ENCODE data around the gene CACNB1. TPM values are rescaled to one million over a fixed set of nuclear protein-coding genes. Genes with fewer than 3 reads are reported as not detected.

The CACNB1 gene
- total and polyA plus RNA-seq, 2 of the 13 experiments (the other 11 are each of a cell fraction or from before 2014, with no cell fraction given): 0.75 to 1.5 TPM

GRCh38 chr17:39171933-39172332 lies 25.5 kb downstream of the CACNB1 start:
- Histone ChIP-seq H3K27me3 (ENCODE audit: control insufficient read depth in 1 of 2, insufficient read depth in 2 of 2, low read length in 2 of 2) (peaks cover 0 to 5% of the 10 kb centered on the region in 2 experiments; a peak in 1 of 5 replicates), H3K79me2 (ENCODE audit: insufficient read depth, low read length) (no peaks in the 10 kb centered on the region), H3K27ac (ENCODE audit: extremely low read length, insufficient read depth, low read length) (no peak overlapping the region), H4K20me1 (ENCODE audit: insufficient read depth, low read length) (no peaks in the 10 kb centered on the region; the same call in 1 of the 2 replicates), H3K9ac (ENCODE audit: insufficient read depth, low read depth, low read length) (no peak overlapping the region), H2AFZ (ENCODE audit: low read length) (no peak overlapping the region), H3K4me3 (replicated peaks in 1 of 3; ENCODE audit: insufficient read depth in 1 of 3, low read depth in 2 of 3, low read length in 3 of 3) (no peak overlapping the region), H3K36me3 (replicated peaks in 1 of 2; ENCODE audit: control insufficient read depth in 1 of 2, insufficient read depth in 2 of 2, low read length in 2 of 2) (no peaks in the 10 kb centered on the region), H3K9me3 (ENCODE audit: low read length) (no peaks in the 10 kb centered on the region), H3K4me1 (ENCODE audit: insufficient read depth, low read length) (no peaks in the 10 kb centered on the region), H3K4me2 (ENCODE audit: low read depth, low read length) (no peak overlapping the region)
- ChIA-PET POLR2A (no interaction called here), CTCF (ENCODE audit: low intra/inter-chr PET ratio, low total read pairs) (no interaction called here)
- WGBS (ENCODE audit: low lambda C conversion rate): 59% methylated on average over 5 of the region's 5 CpGs
- BruUV-seq (replicated peaks): no TSS peak
- in situ Hi-C loops (cut with HindIII; ENCODE audit: extremely low pct_ligation_motif_present, low pct_unique_long_range_greater_than_20kb): loop anchor here (25.0 kb wide), 1 partner anchor 410 kb away; the partner anchor contains the start of gene PSMB3
- no peak for DNase-seq (ENCODE audit: low spot score)
- no peak for FAIRE-seq
- TF ChIP-seq ZNF350 (CRISPR knock-in tag; IDR thresholded peaks at IDR 0.05; ENCODE audit: borderline replicate concordance, low read depth) (no peak), ZNF749 (CRISPR knock-in tag; IDR thresholded peaks at IDR 0.05; ENCODE audit: borderline replicate concordance) (no peak), MYC (CRISPR knock-in tag; IDR thresholded peaks at IDR 0.05; ENCODE audit: borderline replicate concordance) (no peak), FOXP1 (IDR thresholded peaks at IDR 0.05) (no peak), FOXP1 (CRISPR knock-in tag; IDR thresholded peaks at IDR 0.05) (no peak), KDM5A (IDR thresholded peaks at IDR 0.05; ENCODE audit: borderline replicate concordance, low read length) (no peak), ZNF556 (CRISPR knock-in tag; IDR thresholded peaks at IDR 0.05; ENCODE audit: borderline replicate concordance) (no peak), ZNF329 (CRISPR knock-in tag; IDR thresholded peaks at IDR 0.05; ENCODE audit: low read depth) (no peak), ZFP90 (CRISPR knock-in tag; IDR thresholded peaks at IDR 0.05; ENCODE audit: borderline replicate concordance) (no peak), ZNF576 (CRISPR knock-in tag; IDR thresholded peaks at IDR 0.05) (no peak), RNF2 (conservative IDR thresholded peaks at IDR 0.05; ENCODE audit: low read depth) (no peak), ZNF296 (CRISPR knock-in tag; conservative IDR thresholded peaks at IDR 0.05) (no peak)
- TF ChIP-seq, protein P1, sequence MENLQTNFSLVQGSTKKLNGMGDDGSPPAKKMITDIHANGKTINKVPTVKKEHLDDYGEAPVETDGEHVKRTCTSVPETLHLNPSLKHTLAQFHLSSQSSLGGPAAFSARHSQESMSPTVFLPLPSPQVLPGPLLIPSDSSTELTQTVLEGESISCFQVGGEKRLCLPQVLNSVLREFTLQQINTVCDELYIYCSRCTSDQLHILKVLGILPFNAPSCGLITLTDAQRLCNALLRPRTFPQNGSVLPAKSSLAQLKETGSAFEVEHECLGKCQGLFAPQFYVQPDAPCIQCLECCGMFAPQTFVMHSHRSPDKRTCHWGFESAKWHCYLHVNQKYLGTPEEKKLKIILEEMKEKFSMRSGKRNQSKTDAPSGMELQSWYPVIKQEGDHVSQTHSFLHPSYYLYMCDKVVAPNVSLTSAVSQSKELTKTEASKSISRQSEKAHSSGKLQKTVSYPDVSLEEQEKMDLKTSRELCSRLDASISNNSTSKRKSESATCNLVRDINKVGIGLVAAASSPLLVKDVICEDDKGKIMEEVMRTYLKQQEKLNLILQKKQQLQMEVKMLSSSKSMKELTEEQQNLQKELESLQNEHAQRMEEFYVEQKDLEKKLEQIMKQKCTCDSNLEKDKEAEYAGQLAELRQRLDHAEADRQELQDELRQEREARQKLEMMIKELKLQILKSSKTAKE (CRISPR knock-in tag; IDR thresholded peaks at IDR 0.05; ENCODE audit: borderline replicate concordance): no peak
- intact Hi-C loops (cut with micrococcal nuclease; ENCODE audit: unreplicated experiment): no loop called here
- ATAC-seq: no peak
